Measurements from ENCODE around the gene SECISBP2.

DNA sequence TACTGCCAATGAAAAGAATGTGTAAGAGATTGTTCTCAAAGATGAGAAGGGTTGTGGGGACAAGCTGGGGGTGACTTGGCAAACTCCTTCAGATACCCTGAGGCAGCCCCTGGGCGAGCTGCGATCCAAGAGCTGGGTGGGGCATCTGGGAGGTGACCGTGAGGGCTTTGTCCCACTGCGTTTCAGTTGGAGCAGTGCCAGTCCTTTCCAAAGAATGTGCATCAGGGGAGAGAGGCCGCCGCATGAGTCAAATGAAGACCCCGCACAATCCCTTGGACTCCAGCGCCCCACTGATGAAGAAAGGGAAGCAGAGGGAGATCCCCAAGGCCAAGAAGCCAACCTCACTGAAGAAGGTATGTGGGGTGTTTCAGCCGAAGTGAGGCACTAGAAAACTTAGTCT, 28.4 kb downstream of the SECISBP2 start:
- TF ChIP-seq, protein P1, sequence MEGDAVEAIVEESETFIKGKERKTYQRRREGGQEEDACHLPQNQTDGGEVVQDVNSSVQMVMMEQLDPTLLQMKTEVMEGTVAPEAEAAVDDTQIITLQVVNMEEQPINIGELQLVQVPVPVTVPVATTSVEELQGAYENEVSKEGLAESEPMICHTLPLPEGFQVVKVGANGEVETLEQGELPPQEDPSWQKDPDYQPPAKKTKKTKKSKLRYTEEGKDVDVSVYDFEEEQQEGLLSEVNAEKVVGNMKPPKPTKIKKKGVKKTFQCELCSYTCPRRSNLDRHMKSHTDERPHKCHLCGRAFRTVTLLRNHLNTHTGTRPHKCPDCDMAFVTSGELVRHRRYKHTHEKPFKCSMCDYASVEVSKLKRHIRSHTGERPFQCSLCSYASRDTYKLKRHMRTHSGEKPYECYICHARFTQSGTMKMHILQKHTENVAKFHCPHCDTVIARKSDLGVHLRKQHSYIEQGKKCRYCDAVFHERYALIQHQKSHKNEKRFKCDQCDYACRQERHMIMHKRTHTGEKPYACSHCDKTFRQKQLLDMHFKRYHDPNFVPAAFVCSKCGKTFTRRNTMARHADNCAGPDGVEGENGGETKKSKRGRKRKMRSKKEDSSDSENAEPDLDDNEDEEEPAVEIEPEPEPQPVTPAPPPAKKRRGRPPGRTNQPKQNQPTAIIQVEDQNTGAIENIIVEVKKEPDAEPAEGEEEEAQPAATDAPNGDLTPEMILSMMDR (IDR thresholded peaks at IDR 0.05) = no peak
- no peak for TF ChIP-seq EZH2 (IDR thresholded peaks at IDR 0.05; ENCODE audit: borderline replicate concordance, insufficient read depth, low read depth, low read length, poor library complexity, severe bottlenecking)
